Right lobe of liver (tissue), 4 donors: ENCODE measurements around the gene CNOT3.

Experiments
- POLR2A ChIP-seq: fragments of 450-650 bp; IDR thresholded peaks from one replicate; pipeline ENCODE4 v1.6.1; 2017; ENCODE audit warnings: antibody characterized with exemption, mild to moderate bottlenecking
- TF ChIP-seq, protein P1 (sequence below), 4 donors: fragments of 200-600 bp in 3 of 4; fragments of 450-650 bp in 1 of 4; IDR thresholded peaks; one replicate each; pipeline versions ENCODE4 v1.5.1 to v1.8.0; 2016 to 2022; ENCODE audit warnings: antibody characterized with exemption in 4 of 4, mild to moderate bottlenecking in 2 of 4
- donor health status: DM: no; HTN: no; CAD: no.
- donor health status: DM: no; HTN: no; CAD: no.
- donor health status: DM: no; HTN: yes; CAD: no.

DNA sequence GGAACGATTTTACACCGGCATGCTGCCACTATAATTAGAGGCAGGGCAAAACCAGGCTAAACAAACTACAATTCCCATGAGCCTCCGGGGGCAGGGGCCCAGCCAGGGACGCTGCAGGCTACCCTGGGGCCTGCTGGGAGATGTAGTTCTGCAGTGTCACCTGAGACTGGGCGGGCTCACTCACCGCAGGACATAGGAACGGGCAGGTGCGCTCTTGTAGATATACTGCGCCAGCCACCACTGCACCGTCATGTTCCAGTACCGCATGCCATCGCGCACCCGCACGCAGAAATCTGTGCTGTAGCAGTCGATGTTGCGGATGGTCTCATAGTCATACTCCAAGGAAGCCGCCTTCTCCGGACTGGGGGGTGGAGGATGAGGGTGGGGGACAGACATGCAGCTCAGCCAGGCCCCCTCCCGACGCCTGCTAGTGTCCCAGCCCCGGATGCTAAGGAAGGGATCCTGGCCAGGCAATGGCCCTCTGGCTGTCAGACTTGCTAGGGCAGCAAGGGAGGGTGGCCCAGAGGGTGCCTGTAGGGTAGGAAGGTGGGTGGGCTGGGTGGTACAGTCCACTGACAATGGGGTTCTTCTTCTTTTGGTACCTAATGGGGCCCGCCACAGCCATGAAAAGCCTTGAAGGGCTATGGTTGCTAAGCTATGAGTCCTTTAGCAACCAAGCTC, 41.2 kb downstream of the CNOT3 start:
- TF ChIP-seq POLR2A, result no peak
- TF ChIP-seq, protein P1, sequence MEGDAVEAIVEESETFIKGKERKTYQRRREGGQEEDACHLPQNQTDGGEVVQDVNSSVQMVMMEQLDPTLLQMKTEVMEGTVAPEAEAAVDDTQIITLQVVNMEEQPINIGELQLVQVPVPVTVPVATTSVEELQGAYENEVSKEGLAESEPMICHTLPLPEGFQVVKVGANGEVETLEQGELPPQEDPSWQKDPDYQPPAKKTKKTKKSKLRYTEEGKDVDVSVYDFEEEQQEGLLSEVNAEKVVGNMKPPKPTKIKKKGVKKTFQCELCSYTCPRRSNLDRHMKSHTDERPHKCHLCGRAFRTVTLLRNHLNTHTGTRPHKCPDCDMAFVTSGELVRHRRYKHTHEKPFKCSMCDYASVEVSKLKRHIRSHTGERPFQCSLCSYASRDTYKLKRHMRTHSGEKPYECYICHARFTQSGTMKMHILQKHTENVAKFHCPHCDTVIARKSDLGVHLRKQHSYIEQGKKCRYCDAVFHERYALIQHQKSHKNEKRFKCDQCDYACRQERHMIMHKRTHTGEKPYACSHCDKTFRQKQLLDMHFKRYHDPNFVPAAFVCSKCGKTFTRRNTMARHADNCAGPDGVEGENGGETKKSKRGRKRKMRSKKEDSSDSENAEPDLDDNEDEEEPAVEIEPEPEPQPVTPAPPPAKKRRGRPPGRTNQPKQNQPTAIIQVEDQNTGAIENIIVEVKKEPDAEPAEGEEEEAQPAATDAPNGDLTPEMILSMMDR (IDR thresholded peaks at IDR 0.05), result no peak
